ENCODE data around the gene LY6G5C. TPM values are rescaled to one million over a fixed set of nuclear protein-coding genes. Genes with fewer than 3 reads are reported as not detected.

Gene LY6G5C
- total RNA-seq, result under 0.01 and 2.7 TPM in 2 replicates

GRCh38 chr6:31680226-31681134 lies at the start of gene LY6G5C:
TSS of gene LY6G5C (minus strand) at chr6:31681067. CDS start at chr6:31680373, 694 bp downstream.

GRCh38 chr6:31728767-31729514 lies 48.1 kb upstream of the LY6G5C start, which contains the start of gene DDAH2:
TSS of gene DDAH2 (minus strand) at chr6:31729299. CDS start at chr6:31729161, 138 bp downstream.

GRCh38 chr6:31723245-31723979 lies 42.5 kb upstream of the LY6G5C start, which contains the start of gene MPIG6B:
TSS of gene MPIG6B (plus strand) at chr6:31723373. CDS start at chr6:31723384, 11 bp downstream.

GRCh38 chr6:31721351-31722020 lies 40.6 kb upstream of the LY6G5C start, which contains the start of gene LY6G6C:
TSS of gene LY6G6C (minus strand) at chr6:31721746. CDS start at chr6:31721679, 67 bp downstream.

GRCh38 chr6:31715022-31715958 lies 34.4 kb upstream of the LY6G5C start, which contains the start of gene LY6G6D:
TSS of gene LY6G6D (plus strand) at chr6:31715348. CDS start at chr6:31715356, 8 bp downstream.

GRCh38 chr6:31706599-31706998 lies 25.7 kb upstream of the LY6G5C start, which contains the start of gene LY6G6F:
TSS of gene LY6G6F (plus strand) at chr6:31706866. CDS start at chr6:31706907, 41 bp downstream.

GRCh38 chr6:31702819-31703716 lies 22.2 kb upstream of the LY6G5C start, which contains the start of gene ABHD16A:
TSS of gene ABHD16A (minus strand) at chr6:31703324. CDS start at chr6:31703281, 43 bp downstream.

GRCh38 chr6:31669676-31670075 lies 11.2 kb downstream of the LY6G5C start, which contains the start of gene LY6G5B:
TSS of gene LY6G5B (plus strand) at chr6:31669976. CDS start at chr6:31670951, 975 bp downstream.

GRCh38 chr6:31665501-31666336 lies 15.1 kb downstream of the LY6G5C start, which contains the start of gene CSNK2B:
TSS of gene CSNK2B (plus strand) at chr6:31666080. CDS start at chr6:31666832, 752 bp downstream.

GRCh38 chr6:31664790-31665500 lies 15.9 kb downstream of the LY6G5C start, which contains the start of gene GPANK1:
TSS of gene GPANK1 (minus strand) at chr6:31664997. CDS start at chr6:31664478, 519 bp downstream.

GRCh38 chr6:31660381-31661261 lies 20.2 kb downstream of the LY6G5C start, which contains the start of gene C6orf47:
TSS of gene C6orf47 (minus strand) at chr6:31660778. CDS start at chr6:31659947, 831 bp downstream.

GRCh38 chr6:31655349-31656237 lies 25.3 kb downstream of the LY6G5C start, which contains the start of gene APOM:
TSS of gene APOM (plus strand) at chr6:31655894. CDS start at chr6:31655967, 73 bp downstream.

All from epithelial cell of umbilical artery (primary cell).